Astrocyte of the cerebellum (primary cell): ENCODE measurements around the gene ELF4.

ENCODE experiments used
- DNase-seq: peaks from one replicate; pipeline ENCODE4 v3.0.0-alpha.2; 2011; ENCODE audit warnings: low read depth
- H3K4me3 ChIP-seq: 2 replicates; pipeline ENCODE4 v1.5.1; 2011; ENCODE audit warnings: mild to moderate bottlenecking, low read depth, low read length, moderate library complexity
- in situ Hi-C: cut with HindIII; loops from 2 replicates; pipeline ENCODE4 v1.10.0; 2017; ENCODE audit warnings: low sequenced_read_pairs
- TF ChIP-seq, protein P1 (sequence below): IDR thresholded peaks from 2 replicates; pipeline ENCODE4 v1.5.1; 2012; ENCODE audit warnings: low read length, low read depth, moderate library complexity, mild to moderate bottlenecking; ENCODE audit errors: missing control alignments

Gene ELF4

DNA sequence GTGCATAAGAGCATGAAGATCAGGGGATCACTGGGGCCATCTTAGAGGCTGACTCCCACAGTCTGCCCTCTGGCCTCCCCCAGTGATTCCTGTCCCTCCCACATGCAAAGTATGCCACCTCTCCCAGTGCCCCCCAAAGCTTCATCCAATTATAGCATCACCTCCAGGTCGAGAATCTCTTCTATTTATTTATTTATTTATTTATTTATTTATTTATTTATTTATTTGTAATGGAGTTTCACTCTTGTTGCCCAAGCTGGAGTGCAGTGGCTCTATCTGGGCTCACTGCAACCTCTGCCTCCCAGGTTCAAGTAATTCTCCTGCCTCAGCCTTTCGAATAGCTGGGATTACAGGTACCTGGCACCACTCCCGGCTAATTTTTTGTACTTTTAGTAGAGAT is 77.7 kb downstream of the ELF4 start:
- in situ Hi-C loops: loop anchor here (5.0 to 10.0 kb wide), 2 partner anchors 105 to 428 kb away; no protein-coding TSS in a partner anchor
- no peak overlapping the region for H3K4me3 ChIP-seq
- no peak for DNase-seq
- TF ChIP-seq, protein P1, sequence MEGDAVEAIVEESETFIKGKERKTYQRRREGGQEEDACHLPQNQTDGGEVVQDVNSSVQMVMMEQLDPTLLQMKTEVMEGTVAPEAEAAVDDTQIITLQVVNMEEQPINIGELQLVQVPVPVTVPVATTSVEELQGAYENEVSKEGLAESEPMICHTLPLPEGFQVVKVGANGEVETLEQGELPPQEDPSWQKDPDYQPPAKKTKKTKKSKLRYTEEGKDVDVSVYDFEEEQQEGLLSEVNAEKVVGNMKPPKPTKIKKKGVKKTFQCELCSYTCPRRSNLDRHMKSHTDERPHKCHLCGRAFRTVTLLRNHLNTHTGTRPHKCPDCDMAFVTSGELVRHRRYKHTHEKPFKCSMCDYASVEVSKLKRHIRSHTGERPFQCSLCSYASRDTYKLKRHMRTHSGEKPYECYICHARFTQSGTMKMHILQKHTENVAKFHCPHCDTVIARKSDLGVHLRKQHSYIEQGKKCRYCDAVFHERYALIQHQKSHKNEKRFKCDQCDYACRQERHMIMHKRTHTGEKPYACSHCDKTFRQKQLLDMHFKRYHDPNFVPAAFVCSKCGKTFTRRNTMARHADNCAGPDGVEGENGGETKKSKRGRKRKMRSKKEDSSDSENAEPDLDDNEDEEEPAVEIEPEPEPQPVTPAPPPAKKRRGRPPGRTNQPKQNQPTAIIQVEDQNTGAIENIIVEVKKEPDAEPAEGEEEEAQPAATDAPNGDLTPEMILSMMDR: no peak

DNA sequence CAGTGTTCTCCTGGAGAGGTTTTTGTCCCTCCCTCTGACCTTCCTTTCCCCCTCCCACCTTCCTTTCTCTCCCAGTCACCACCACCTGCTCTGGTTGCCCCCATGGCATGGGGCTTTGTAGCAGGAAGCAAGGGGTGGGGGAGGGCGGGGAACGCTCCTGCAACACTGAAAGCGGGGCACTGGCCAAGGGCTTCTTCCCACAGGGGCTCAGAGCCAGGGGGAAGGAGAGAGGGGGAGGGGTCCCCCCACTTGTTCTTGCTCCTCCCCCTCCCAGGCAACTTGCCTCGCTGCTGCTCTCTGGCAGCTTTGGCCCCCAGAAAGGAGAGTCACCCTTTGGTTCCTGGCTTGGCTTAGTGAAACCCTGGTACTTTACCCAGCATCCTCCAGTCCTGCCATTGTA is 79.5 kb downstream of the ELF4 start:
- H3K4me3 ChIP-seq: no peak overlapping the region
- DNase-seq: no peak
- in situ Hi-C loops: loop anchor here (5.0 to 10.0 kb wide), 2 partner anchors 104 to 426 kb away; no protein-coding TSS in a partner anchor
- TF ChIP-seq, protein P1: no peak

DNA sequence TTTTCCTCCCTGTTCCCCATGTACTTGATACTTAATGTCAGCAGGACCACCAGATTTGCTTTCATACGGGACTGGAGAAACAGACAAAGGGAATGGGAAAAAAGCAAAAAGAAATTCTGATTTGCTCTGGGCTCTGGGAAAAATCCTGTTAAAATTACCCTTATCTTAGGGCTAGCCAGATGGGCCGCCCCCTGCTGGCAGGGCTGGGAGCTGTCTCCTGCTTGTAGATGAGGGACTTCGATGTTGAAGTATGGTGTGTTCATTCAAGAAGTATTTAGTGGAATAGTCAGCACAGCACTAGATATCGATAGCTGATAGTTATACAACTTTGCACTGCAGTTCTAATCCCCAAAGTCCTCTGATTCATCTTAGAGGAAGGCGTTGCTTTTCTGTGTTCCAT is 82.1 kb downstream of the ELF4 start:
- DNase-seq: no peak
- in situ Hi-C loops: no loop called here
- TF ChIP-seq, protein P1: peak; percentile 37
- no peak overlapping the region for H3K4me3 ChIP-seq

DNA sequence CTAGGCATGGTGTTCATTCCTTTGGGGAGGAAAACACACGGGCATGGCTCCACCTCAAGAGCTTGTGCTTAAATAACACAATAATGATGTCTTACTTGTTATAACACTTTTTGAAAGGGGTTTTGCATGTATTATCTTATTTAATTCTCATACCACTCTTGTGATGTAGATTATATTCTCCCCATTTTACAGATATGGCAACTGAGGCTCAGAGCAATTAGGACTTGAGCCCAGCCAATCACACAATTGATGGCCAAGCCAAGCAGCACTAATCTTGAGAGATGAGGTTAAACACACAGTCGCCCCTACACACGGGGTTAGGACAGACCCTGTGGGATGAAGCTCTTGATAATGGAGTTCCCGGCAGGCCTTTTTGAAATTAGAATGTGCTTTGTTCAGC is 82.7 kb downstream of the ELF4 start:
- DNase-seq: no peak
- in situ Hi-C loops: no loop called here
- TF ChIP-seq, protein P1: no peak
- H3K4me3 ChIP-seq: no peak overlapping the region

DNA sequence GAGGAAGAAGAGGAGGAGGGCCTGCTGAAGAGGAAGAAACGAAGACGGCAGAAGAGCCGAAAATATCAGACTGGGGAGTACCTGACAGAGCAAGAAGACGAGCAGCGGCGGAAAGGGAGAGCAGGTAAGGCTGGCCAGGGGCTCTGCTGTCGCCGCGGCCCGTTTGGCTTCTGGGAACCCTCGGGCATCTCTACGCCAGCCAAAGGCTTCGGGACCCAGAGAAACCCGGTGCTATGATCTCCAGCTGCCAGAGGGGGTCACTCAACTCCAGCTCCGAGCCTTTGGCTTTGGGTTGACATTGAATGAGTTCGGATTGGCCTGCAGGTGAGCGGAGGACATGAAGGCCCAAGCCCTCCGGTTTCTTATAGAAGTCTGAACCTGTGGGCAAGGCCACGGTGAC is 85.0 kb downstream of the ELF4 start:
- no peak for DNase-seq
- TF ChIP-seq, protein P1: no peak
- in situ Hi-C loops: no loop called here
- no peak overlapping the region for H3K4me3 ChIP-seq

DNA sequence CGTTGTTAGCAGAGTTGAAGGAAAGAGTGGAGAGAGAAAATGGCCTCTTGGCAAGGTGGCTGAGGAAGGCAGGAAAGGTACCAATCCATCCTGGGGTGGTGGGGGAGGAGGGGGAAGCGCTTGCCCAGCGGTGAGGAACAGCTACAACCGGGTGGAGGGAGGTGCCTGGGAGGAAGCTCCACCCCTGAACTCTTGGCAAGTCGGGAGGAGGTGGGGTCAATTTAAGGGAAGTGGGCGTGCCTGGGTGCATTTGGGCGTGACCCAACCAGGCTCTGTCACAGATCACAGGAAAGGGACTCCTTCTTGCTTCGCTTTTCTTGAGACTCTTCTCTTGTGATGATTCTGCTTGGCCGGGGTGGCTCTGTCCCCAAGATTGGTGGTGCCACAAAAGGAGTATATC is 86.2 kb downstream of the ELF4 start:
- TF ChIP-seq, protein P1: no peak
- in situ Hi-C loops: no loop called here
- DNase-seq: no peak
- H3K4me3 ChIP-seq: no peak overlapping the region
